Neural crest cell (in vitro differentiated cells): ENCODE results near the gene UBE2M. TPM values are rescaled to one million over a fixed set of nuclear protein-coding genes. Genes with fewer than 3 reads are reported as not detected.
"Not testable (repeated sequence)": the region's sequence is repeated elsewhere in the genome, so short reads cannot be mapped to it uniquely, and the experiment has no call there.

Experiments used
- DNase-seq: peaks from one replicate; pipeline ENCODE4 v3.0.0; 2021; ENCODE audit warnings: low read depth, mixed read lengths, low spot score
- H3K27ac Mint-ChIP-seq: one replicate; pipeline ENCODE4 v1.8.0; 2021; ENCODE audit warnings: mild to moderate bottlenecking, mixed read lengths; ENCODE audit not compliant: unreplicated experiment
- H3K27me3 Mint-ChIP-seq: 2 replicates; pipeline ENCODE4 v1.8.0; 2021; ENCODE audit warnings: low read depth, mild to moderate bottlenecking, mixed read lengths
- H3K36me3 Mint-ChIP-seq: 2 replicates; pipeline ENCODE4 v1.8.0; 2021; ENCODE audit warnings: low read depth, mild to moderate bottlenecking, mixed read lengths
- H3K4me1 Mint-ChIP-seq: 2 replicates; pipeline ENCODE4 v1.8.0; 2021; ENCODE audit warnings: mixed read lengths
- H3K4me3 Mint-ChIP-seq: one replicate; pipeline ENCODE4 v1.8.0; 2021; ENCODE audit warnings: mild to moderate bottlenecking, mixed read lengths
- H3K9me3 Mint-ChIP-seq: 2 replicates; pipeline ENCODE4 v1.8.0; 2021; ENCODE audit warnings: mixed read lengths
- CTCF ChIP-seq: fragments of 200-600 bp; sonication (generic); conservative IDR thresholded peaks from 2 replicates; pipeline ENCODE4 v1.5.0; 2021; ENCODE audit warnings: antibody characterized with exemption, mild to moderate bottlenecking
- microRNA-seq: library from miRNA; unstranded; fragments of <30 nt; microRNA quantifications from one replicate; pipeline ENCODE4, GENCODE V29; 2020
- total RNA-seq: library from RNA; stranded (reverse); gene quantifications from 2 replicates; pipeline ENCODE4 v1.2.1, GENCODE V29; 2021

UBE2M gene
- total RNA-seq, 1 donor from 2014 or later, result 113 TPM

- Mint-ChIP-seq H3K9me3 (no peaks in the 10 kb centered on the region), H3K27ac (no peak overlapping the region), H3K4me1 (peaks cover 26% of the 10 kb centered on the region), H3K27me3 (no peaks in the 10 kb centered on the region), H3K36me3 (peaks cover 7% of the 10 kb centered on the region), H3K4me3 (peak overlapping the region; percentile 41)
- TF ChIP-seq CTCF, result no peak
- no peak for DNase-seq
Observed at GRCh38 chr19:58513213-58513693, 45.2 kb downstream of the UBE2M start.

- Mint-ChIP-seq H3K4me3 (peak within 1 kb of the TSS; percentile 41), H3K27me3 (no peaks in the 10 kb centered on the region), H3K9me3 (peaks cover 9% of the 10 kb centered on the region), H3K4me1 (peaks cover 22% of the 10 kb centered on the region), H3K27ac (no peak within 1 kb of the TSS), H3K36me3 (peaks cover 17% of the 10 kb centered on the region)
- DNase-seq, result no peak
- TF ChIP-seq CTCF, result no peak
Observed at GRCh38 chr19:58511353-58512208, 46.8 kb downstream of the UBE2M start, which contains the start of gene SLC27A5. Gene SLC27A5 (minus strand): TSS chr19:58511992. CDS start chr19:58511955, 37 bp downstream.

- peaks cover 9% of the 10 kb centered on the region for H3K9me3 Mint-ChIP-seq
- no peaks in the 10 kb centered on the region for H3K27me3 Mint-ChIP-seq
- no peak for TF ChIP-seq CTCF
- peak overlapping the region; percentile 31 for H3K4me3 Mint-ChIP-seq
- H3K27ac Mint-ChIP-seq, result no peak overlapping the region
- DNase-seq, result no peak
- H3K36me3 Mint-ChIP-seq, result peaks cover 12% of the 10 kb centered on the region
- H3K4me1 Mint-ChIP-seq, result peaks cover 16% of the 10 kb centered on the region
Observed at GRCh38 chr19:58510084-58510862, 48.1 kb downstream of the UBE2M start.

GRCh38 chr19:58509731-58510083 lies 48.7 kb downstream of the UBE2M start:
- Mint-ChIP-seq H3K4me1 (peaks cover 15% of the 10 kb centered on the region), H3K4me3 (peak overlapping the region; percentile 7), H3K27ac (no peak overlapping the region), H3K9me3 (peaks cover 9% of the 10 kb centered on the region), H3K27me3 (no peaks in the 10 kb centered on the region), H3K36me3 (peaks cover 12% of the 10 kb centered on the region)
- no peak for TF ChIP-seq CTCF
- DNase-seq, result no peak

GRCh38 chr19:58507602-58508223 lies 50.7 kb downstream of the UBE2M start:
- H3K27ac Mint-ChIP-seq, result not testable (repeated sequence)
- peaks cover 12% of the 10 kb centered on the region for H3K36me3 Mint-ChIP-seq

More at GRCh38 chr19:58507602-58508223, 50.7 kb downstream of the UBE2M start:
- not testable (repeated sequence) for H3K9me3 Mint-ChIP-seq, DNase-seq, H3K27me3 Mint-ChIP-seq, H3K4me1 Mint-ChIP-seq
- peak overlapping the region; percentile 2 for H3K4me3 Mint-ChIP-seq

Small RNAs within 50 kb of the gene (microRNA-seq; reads per million reads assigned to microRNA genes)
- gene MIR6807, result 40.3 reads per million, percentile 47 among the genes with 10 or more reads in this experiment

Other genes starting within 250 kb of the UBE2M start
- gene ZSCAN22, start 231.6 kb downstream of the UBE2M start, total RNA-seq, result 6.2 and 6.3 TPM in 2 replicates
- gene A1BG, start 205.1 kb downstream of the UBE2M start, total RNA-seq, result 17.6 and 17.8 TPM in 2 replicates
- gene ZNF497, start 195.9 kb downstream of the UBE2M start, total RNA-seq, result 8.4 and 9.1 TPM in 2 replicates
- gene ZNF837, start 177.6 kb downstream of the UBE2M start, total RNA-seq, result 4.5 and 5.0 TPM in 2 replicates
- gene RPS5, start 171.3 kb downstream of the UBE2M start, total RNA-seq, result 1,209 and 1,215 TPM in 2 replicates
- 1.5 and 1.6 TPM in 2 replicates for gene RNF225, start 163.0 kb downstream of the UBE2M start, total RNA-seq
- gene ZNF584, start 150.0 kb downstream of the UBE2M start, total RNA-seq, result 28.4 and 31.1 TPM in 2 replicates
- 0.28 and 0.52 TPM in 2 replicates for gene ZNF132, start 118.5 kb downstream of the UBE2M start, total RNA-seq
- 11.9 and 14.8 TPM in 2 replicates for gene ZNF324B, start 107.0 kb downstream of the UBE2M start, total RNA-seq
- gene ZNF324, start 91.5 kb downstream of the UBE2M start, total RNA-seq, result 17.5 and 18.8 TPM in 2 replicates
- 16.5 and 18.6 TPM in 2 replicates for gene ZNF446, start 82.3 kb downstream of the UBE2M start, total RNA-seq
- gene SLC27A5, start 46.6 kb downstream of the UBE2M start, total RNA-seq, result 16.2 and 17.5 TPM in 2 replicates
- gene ZBTB45, start 38.8 kb downstream of the UBE2M start, total RNA-seq, result 24.1 and 27.3 TPM in 2 replicates
- 964 and 1,000 TPM in 2 replicates for gene TRIM28, start 14.5 kb downstream of the UBE2M start, total RNA-seq
- gene CHMP2A, start 3.5 kb downstream of the UBE2M start, total RNA-seq, result 61.6 and 64.6 TPM in 2 replicates
- 40.5 and 43.3 TPM in 2 replicates for gene MZF1, start 14.7 kb upstream of the UBE2M start, total RNA-seq